B cell (primary cell): ENCODE measurements around the gene ZNF335.
"Not testable (repeated sequence)": the region's sequence is repeated elsewhere in the genome, so short reads cannot be mapped to it uniquely, and the experiment has no call there.

Experiments used
- EZH2 ChIP-seq: IDR thresholded peaks from 2 replicates; pipeline ENCODE4 v1.6.1; 2012; ENCODE audit warnings: borderline replicate concordance, low read depth, mild to moderate bottlenecking, moderate library complexity, low read length; ENCODE audit not compliant: insufficient read depth, poor library complexity, severe bottlenecking
- TF ChIP-seq, protein P1 (sequence below): fragments of 200-600 bp; IDR thresholded peaks from one replicate; pipeline ENCODE4 v1.8.0; 2022; ENCODE audit warnings: antibody characterized with exemption, mild to moderate bottlenecking

DNA sequence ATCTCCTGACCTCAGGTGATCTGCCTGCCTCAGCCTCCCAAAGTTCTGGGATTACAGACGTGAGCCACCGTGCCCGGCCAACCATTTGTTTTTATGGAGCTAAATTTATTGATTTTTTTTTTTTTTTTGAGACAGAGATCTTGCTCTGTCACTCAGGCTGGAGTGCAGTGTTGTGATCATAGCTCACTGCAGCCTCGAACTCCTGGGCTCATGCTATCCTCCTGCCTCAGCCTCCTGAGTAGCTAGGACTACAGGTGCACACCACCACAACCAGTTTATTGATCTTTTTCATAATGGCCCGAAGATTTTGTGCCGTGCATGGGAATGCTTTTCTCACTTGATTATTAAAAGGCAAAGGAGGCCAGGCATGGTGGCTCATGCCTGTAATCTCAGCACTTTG, 16.8 kb upstream of the ZNF335 start:
- TF ChIP-seq, protein P1, sequence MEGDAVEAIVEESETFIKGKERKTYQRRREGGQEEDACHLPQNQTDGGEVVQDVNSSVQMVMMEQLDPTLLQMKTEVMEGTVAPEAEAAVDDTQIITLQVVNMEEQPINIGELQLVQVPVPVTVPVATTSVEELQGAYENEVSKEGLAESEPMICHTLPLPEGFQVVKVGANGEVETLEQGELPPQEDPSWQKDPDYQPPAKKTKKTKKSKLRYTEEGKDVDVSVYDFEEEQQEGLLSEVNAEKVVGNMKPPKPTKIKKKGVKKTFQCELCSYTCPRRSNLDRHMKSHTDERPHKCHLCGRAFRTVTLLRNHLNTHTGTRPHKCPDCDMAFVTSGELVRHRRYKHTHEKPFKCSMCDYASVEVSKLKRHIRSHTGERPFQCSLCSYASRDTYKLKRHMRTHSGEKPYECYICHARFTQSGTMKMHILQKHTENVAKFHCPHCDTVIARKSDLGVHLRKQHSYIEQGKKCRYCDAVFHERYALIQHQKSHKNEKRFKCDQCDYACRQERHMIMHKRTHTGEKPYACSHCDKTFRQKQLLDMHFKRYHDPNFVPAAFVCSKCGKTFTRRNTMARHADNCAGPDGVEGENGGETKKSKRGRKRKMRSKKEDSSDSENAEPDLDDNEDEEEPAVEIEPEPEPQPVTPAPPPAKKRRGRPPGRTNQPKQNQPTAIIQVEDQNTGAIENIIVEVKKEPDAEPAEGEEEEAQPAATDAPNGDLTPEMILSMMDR, result not testable (repeated sequence)
- not testable (repeated sequence) for TF ChIP-seq EZH2
